Hindlimb muscle (tissue), 1 donor: ENCODE data around the gene CDX1. TPM values are rescaled to one million over a fixed set of nuclear protein-coding genes. Genes with fewer than 3 reads are reported as not detected.

Experiments
- polyA plus RNA-seq: library from polyadenylated mRNA; unstranded; fragments of 120-200 nt; gene quantifications from one replicate; pipeline ENCODE4 v1.2.1, GENCODE V29; 2013; ENCODE audit not compliant: insufficient read length

The CDX1 gene
- polyA plus RNA-seq, 1 donor: 0.19 TPM

Other genes starting within 250 kb of the CDX1 start
- 0.09 TPM for gene PDE6A, start 222.0 kb upstream of the CDX1 start, polyA plus RNA-seq
- gene SLC26A2, start 206.0 kb upstream of the CDX1 start, polyA plus RNA-seq: 8.6 TPM
- gene TIGD6, start 166.1 kb upstream of the CDX1 start, polyA plus RNA-seq: 2.2 TPM
- 22.5 TPM for gene HMGXB3, start 166.0 kb upstream of the CDX1 start, polyA plus RNA-seq
- 45.1 TPM for gene CSF1R, start 80.2 kb upstream of the CDX1 start, polyA plus RNA-seq
- gene PDGFRB, start 10.9 kb upstream of the CDX1 start, polyA plus RNA-seq: 174 TPM
- gene SLC6A7, start 23.3 kb downstream of the CDX1 start, polyA plus RNA-seq: 0.22 TPM
- 116 TPM for gene CAMK2A, start 123.0 kb downstream of the CDX1 start, polyA plus RNA-seq
- 8.2 TPM for gene ARSI, start 136.1 kb downstream of the CDX1 start, polyA plus RNA-seq
- gene TCOF1, start 190.9 kb downstream of the CDX1 start, polyA plus RNA-seq: 23.5 TPM
- 195 TPM for gene CD74, start 246.1 kb downstream of the CDX1 start, polyA plus RNA-seq